ENCODE measurements around the gene SEMA3G.

The SEMA3G gene

GRCh38 chr3:52453496-52454249, 8.8 kb upstream of the SEMA3G start, which contains the start of gene TNNC1:
Gene TNNC1, minus strand, starts transcription at chr3:52454041. Its CDS starts 26 bp downstream, at chr3:52454015.
- no peak for DNase-seq

- no peak for DNase-seq
Observed at GRCh38 chr3:52452570-52453221, 7.8 kb upstream of the SEMA3G start.

DNA sequence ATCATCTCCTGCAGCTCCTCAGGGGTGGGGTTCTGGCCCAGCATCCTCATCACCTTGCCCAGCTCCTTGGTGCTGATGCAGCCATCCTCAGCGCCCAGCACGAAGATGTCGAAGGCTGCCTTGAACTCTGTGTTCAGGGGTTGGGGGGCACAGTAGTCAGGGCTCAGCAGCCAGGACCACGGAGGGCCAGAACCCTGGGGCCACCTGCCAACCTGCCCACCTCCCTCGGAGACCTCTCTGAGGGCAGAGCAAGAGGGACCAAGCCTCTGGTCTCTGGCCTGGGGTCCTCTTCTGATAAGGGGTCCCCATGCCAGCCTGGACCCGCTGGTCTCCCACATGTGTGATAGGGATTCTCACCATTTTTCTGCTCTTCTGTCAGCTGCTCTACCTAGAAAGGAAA, 7.2 kb upstream of the SEMA3G start:
- DNase-seq, result no peak

- no peak for DNase-seq
Observed at GRCh38 chr3:52451237-52452083, 6.6 kb upstream of the SEMA3G start.

GRCh38 chr3:52450489-52451236, 5.8 kb upstream of the SEMA3G start:
- no peak for DNase-seq

DNA sequence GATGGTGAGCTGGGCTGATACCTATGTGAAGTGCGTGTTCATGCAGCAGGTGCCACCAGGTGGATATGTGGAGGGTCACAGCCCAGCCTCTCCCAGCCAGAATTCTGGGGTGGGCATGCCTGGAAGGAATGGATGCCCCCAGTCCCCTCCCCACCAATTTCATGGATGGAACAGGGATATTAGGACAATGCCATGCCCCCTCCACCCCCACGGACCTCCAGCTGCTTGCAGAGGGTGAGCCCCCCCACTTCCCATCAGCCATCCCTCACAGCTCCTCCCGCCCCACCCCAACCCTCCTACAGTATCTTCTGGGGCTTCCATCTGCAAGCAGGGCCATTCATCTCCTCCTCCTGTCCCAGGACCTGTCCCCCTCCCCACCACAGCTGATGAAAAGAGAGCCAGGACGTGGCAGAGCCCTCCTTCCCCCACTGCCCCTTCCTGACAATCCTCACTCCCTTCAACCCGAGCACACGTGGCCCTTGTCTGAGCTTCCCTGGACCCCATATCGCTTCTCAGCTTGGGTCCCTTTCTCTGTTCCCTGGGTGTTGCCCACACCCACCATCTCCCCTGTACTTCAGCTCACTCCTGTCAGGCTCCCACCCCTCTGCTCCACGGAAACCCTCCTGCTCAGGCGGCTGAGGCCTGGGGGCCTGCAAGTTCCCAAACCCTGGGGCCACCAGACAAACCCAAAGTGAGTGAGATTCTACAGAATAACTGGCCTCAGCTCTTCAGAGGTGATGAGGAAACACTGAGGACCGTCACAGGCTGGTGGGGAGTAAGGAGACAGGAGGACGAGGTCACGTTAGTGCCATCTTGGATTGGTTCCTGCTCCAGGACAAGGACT, 2.8 kb upstream of the SEMA3G start:
- DNase-seq, result no peak

DNA sequence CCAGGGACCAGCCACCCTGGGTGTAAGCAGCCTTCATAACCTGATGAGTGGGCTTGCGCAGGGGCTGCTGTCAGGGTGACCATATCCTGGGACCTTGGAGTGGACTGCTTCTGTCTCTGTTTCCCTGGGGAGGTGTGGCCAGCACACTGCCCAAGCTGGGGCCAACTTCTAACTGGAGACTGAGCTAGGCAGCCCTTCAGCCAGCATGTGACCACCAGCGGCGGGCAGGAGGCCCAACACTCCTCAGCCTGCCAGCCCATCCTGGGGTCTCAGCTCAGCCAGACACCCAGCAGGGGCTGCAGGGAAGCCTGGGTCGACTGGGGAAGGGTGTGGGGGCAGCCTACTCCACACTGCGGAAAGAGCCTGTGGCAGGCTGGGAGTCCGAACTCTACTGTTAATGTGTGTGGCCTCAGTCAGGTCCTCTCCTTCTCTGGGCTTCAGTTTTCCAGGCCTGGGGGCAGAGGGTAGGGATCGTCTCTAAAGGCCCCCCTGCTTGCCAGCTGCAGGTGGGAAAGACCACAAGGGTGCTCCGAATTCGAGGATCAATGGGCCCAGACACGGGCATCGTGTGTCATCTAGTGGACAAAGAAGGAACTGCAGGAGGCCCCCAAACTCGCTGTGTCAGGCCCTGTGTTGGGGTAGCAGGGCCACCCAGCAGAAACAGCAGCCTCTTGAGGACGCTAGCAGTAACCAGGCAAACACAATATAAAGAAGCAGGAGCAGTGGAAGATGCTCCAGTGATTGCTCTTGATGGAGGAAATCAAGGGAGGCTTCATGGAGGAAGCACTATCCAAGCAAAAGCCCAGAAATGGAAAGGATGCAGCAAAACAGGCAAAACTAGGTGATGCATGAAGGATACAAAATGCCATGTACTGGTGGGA, 2.0 kb upstream of the SEMA3G start:
- peak in 9 of 14 donors; percentile 10 to 52 (median 29) for DNase-seq

- no peak for DNase-seq
Observed at GRCh38 chr3:52446042-52446441, 1.1 kb upstream of the SEMA3G start.

DNA sequence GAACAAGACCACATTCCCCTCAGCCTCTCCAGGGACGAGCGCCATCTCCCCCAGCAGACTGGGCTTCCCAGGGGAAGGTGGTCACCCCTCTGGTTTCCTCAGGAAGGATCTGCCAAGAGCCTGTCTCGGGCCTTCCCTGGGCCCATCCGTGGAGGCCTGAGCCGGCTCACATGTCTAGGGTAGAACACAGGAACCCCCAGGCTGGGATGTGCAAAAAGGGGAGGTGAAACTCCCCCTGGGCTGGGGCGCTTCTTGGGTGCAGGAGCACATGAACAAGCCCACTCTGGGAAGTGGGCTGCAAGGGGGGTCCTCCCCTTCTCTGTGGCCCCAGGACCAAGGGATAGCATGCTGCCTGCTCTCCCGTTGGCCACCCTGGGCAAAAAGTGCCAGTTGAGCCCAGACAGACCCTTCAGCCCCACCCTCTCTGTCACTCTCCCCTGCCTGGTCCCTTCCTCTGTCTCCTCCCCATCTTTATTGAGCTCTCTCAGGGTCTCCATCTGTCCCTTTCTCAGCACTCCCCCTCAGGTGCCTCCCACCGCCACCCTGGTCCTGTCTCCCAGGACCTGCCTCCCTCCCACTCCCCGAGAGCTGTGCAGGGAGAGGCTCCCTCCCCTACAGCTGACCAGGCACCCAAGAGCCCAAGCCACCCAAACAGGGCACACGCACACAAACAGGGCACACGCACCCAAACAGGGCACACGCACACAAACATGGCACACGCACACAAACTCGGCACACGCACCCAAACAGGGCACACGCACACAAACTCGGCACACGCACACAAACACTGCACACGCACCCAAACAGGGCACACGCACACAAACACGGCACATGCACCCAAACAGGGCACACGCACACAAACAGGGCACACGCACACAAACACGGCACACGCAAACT, 864 bp downstream of the SEMA3G start:
- no peak for DNase-seq

- DNase-seq, result no peak
Observed at GRCh38 chr3:52443268-52443610, 1.7 kb downstream of the SEMA3G start.

DNA sequence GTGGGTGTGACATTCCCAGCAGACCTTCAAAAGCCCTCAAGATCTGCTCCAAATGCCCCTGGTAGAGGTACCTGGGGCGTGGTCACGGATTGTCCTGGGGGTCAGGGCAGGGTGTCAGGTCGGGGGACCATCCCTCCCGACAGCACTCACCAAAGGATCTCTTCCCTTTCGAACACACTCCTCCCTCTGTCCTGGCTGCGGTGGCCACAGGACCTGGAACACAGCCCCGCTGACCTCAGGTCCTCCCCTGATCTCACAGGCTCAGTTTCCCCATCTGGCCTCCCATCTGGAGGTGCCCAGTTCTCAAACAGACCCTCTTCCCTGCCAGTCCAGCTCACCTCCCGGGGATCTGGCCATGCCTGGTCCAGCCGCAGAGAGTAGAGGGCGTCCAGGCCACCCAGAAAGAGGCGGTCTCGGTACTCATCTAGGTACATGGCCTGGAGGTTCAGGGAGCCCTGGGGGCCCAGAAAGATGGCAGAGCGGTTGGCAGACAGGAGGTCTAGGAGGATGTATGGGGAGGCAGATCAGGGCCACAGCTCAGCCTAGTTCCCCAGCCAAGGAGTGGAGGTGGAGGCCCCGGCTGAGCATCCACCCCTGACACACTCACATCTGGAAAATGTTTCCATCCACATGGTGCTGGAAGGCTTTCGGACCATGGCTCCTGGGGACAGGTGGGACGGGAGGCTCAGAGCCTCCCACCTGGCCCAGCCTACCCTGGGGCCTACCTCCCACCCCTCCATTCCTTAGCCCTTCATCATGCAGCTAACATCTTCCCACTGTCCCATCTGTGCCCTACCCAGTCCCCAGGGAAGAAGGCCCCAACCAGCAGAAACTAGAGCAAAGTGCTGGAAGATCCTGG, 2.3 kb downstream of the SEMA3G start:
- no peak for DNase-seq

GRCh38 chr3:52441772-52442332, 3.1 kb downstream of the SEMA3G start:
- DNase-seq, result no peak

DNA sequence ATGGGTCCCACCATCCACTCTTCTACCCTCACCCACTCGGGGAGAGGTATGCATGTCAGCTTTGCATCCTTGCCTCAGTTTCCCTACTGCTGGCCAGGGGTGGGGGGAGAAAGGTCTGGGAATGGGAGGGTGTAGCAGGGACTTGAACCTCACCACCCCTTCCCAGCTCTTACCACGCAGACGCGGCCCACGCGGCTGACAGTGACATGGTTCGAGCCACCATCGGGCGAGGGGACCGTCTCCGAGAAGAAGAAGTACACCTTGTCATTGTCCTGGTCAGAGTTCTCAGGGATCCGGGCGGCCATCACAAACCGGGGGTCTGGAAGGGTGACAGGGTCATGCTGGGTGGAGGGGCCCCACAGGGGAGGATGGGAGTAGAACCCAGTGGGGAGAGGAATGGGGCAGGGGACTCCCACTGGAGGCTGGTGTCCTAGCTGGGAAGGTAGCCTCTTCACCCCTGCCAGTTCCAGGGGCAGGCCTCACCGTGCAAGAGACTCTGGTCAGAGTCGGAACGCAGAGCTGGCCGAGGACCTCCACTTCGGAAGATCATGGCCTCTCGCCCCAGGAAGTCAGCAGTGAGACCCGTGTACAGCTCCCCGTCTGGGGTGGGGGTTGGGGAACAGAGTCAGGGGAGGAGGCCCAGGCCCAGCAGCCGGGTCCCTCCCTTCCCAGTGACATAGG, 3.7 kb downstream of the SEMA3G start:
- no peak for DNase-seq

- DNase-seq, result no peak
Observed at GRCh38 chr3:52440671-52441070, 4.2 kb downstream of the SEMA3G start.

- no peak for DNase-seq
Observed at GRCh38 chr3:52440249-52440551, 4.7 kb downstream of the SEMA3G start.

- no peak for DNase-seq
Observed at GRCh38 chr3:52439426-52440248, 5.3 kb downstream of the SEMA3G start.

All from C1 segment of cervical spinal cord (tissue), 14 donors.